ENCODE data around the gene MICAL2.

Gene MICAL2

GRCh38 chr11:12207384-12208150 lies 97.2 kb downstream of the MICAL2 start:
- in situ Hi-C loops (cut with HindIII; ENCODE audit: low pct_unique_long_range_greater_than_20kb, low sequenced_read_pairs): no loop called here
- DNase-seq (ENCODE audit: low read depth in 1 of 2, low spot score in 1 of 2): no peak
- no peak for TF ChIP-seq JUND (IDR thresholded peaks at IDR 0.05; ENCODE audit: low read depth)

DNA sequence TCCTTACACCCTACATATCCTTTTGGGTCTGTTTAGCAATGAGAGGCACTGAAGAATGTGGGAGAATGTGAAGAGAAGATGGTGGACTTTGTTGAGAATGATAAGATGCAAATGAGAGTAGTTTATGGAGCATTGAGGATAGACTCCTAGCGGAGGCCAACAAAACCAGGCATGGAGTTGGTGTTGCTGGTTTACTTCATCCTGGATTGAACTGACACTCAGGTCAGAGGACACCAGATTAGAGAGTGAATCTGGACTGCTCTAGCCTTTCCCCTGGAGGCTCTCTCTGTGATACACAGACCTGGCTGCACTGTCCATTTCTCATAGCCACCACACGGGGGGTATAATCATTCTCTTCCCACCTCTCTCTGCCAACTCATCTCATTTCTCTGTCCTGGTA lies 98.7 kb downstream of the MICAL2 start:
- DNase-seq (ENCODE audit: low read depth in 1 of 2, low spot score in 1 of 2): no peak
- in situ Hi-C loops (cut with HindIII; ENCODE audit: low pct_unique_long_range_greater_than_20kb, low sequenced_read_pairs): no loop called here
- no peak for TF ChIP-seq JUND (IDR thresholded peaks at IDR 0.05; ENCODE audit: low read depth)

DNA sequence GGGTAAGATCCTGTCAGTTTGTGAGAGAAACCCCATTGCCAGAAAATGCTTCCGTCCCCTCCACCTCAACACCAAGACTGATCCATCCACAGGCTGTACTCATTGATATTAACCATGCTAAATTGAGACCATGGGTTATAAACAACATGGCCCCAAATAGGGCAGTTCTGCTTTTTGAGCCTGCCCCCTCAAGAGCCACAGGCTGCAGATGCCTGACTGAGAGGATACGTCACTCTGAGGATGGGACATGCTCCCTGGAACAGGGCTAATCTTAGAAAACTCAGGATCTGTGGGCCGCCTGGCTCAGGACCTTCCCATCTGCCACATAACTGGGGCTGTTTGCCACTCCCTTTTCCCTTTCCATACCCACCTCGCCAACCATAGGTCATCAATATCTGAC lies 99.8 kb downstream of the MICAL2 start:
- in situ Hi-C loops (cut with HindIII; ENCODE audit: low pct_unique_long_range_greater_than_20kb, low sequenced_read_pairs): no loop called here
- TF ChIP-seq JUND (IDR thresholded peaks at IDR 0.05; ENCODE audit: low read depth): no peak
- DNase-seq (ENCODE audit: low read depth in 1 of 2, low spot score in 1 of 2): no peak

GRCh38 chr11:12211331-12212065 lies 101.1 kb downstream of the MICAL2 start:
- no peak for TF ChIP-seq JUND (IDR thresholded peaks at IDR 0.05; ENCODE audit: low read depth)
- no peak for DNase-seq (ENCODE audit: low read depth in 1 of 2, low spot score in 1 of 2)
- in situ Hi-C loops (cut with HindIII; ENCODE audit: low pct_unique_long_range_greater_than_20kb, low sequenced_read_pairs): no loop called here

DNA sequence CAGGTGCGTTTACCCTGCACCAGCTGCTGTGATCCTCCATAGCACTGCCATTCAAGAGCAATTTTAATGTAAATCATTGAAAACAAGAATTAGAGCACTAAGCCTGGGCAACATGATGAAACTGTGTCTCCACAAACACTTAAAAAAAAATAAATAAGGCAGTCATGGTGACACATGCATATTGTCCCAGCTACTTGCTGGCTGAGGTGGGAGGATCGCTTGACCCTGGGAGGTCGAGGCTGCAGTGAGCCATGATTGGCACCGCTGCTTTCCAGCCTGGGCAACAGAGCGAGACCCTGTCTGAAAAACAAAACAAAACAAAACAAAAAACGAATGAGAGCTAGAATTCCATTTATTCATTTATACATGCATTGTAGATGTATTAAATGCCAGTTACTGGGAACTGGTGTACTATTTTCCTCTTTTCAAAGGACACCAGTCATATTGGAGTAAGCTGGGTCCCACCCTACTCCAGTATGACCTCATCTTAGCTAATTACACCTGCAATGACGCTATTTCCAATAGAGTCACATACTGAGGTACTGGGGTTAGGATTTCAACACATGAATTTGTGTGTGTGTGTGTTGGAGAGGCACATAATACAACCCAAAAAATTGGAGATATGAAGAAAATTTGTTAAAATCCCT lies 101.9 kb downstream of the MICAL2 start:
- DNase-seq (ENCODE audit: low read depth in 1 of 2, low spot score in 1 of 2): no peak

GRCh38 chr11:12212821-12213185 lies 102.4 kb downstream of the MICAL2 start:
- TF ChIP-seq JUND (IDR thresholded peaks at IDR 0.05; ENCODE audit: low read depth): no peak
- DNase-seq (ENCODE audit: low read depth in 1 of 2, low spot score in 1 of 2): no peak
- in situ Hi-C loops (cut with HindIII; ENCODE audit: low pct_unique_long_range_greater_than_20kb, low sequenced_read_pairs): no loop called here

More for the DNA sequence above, 101.9 kb downstream of the MICAL2 start:
- TF ChIP-seq JUND (IDR thresholded peaks at IDR 0.05; ENCODE audit: low read depth): no peak
- in situ Hi-C loops (cut with HindIII; ENCODE audit: low pct_unique_long_range_greater_than_20kb, low sequenced_read_pairs): no loop called here

GRCh38 chr11:12213883-12214282 lies 103.5 kb downstream of the MICAL2 start:
- DNase-seq (ENCODE audit: low read depth in 1 of 2, low spot score in 1 of 2): no peak
- in situ Hi-C loops (cut with HindIII; ENCODE audit: low pct_unique_long_range_greater_than_20kb, low sequenced_read_pairs): no loop called here
- TF ChIP-seq JUND (IDR thresholded peaks at IDR 0.05; ENCODE audit: low read depth): no peak

GRCh38 chr11:12214751-12215150 lies 104.4 kb downstream of the MICAL2 start:
- DNase-seq (ENCODE audit: low read depth in 1 of 2, low spot score in 1 of 2): no peak
- in situ Hi-C loops (cut with HindIII; ENCODE audit: low pct_unique_long_range_greater_than_20kb, low sequenced_read_pairs): no loop called here
- TF ChIP-seq JUND (IDR thresholded peaks at IDR 0.05; ENCODE audit: low read depth): no peak

DNA sequence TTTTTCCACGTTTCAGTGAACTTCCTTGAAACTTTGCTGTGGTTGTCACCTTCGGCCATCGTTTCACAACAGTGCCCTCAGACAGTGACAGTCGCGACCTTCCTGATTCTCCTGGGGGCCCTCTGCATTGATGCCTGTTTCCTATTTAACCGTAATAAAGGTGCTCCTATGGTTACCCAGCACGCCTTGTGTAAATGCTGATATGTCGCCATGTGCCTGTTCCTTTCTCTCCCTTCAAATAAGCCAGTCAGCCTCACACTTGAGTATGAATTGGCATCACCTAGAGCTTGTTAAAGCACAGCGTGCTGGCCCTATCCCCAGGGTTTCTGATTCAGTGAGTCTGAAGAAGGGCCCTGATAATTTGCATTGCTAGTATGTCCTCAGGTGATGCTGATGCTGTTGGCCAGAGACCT lies 104.8 kb downstream of the MICAL2 start:
- in situ Hi-C loops (cut with HindIII; ENCODE audit: low pct_unique_long_range_greater_than_20kb, low sequenced_read_pairs): no loop called here
- TF ChIP-seq JUND (IDR thresholded peaks at IDR 0.05; ENCODE audit: low read depth): no peak
- no peak for DNase-seq (ENCODE audit: low read depth in 1 of 2, low spot score in 1 of 2)

DNA sequence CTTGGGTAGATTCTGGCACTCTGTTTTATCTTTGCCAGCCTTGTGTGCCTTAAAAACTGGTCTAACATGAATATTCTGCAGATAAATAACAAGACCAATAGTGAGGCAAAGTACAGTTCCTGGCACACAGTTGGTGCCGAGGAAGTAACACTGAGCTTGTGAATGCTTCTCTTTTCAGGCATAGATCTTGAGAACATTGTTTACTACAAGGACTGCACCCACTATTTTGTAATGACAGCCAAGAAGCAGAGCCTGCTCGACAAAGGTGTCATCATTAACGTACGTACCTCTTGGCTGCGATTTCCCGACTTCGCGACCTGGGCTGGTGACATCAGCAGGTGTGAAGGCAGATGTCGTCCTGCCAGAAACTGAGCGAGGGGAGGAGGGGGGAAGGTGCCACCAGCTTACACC lies 105.7 kb downstream of the MICAL2 start:
- no peak for DNase-seq (ENCODE audit: low read depth in 1 of 2, low spot score in 1 of 2)
- TF ChIP-seq JUND (IDR thresholded peaks at IDR 0.05; ENCODE audit: low read depth): no peak
- in situ Hi-C loops (cut with HindIII; ENCODE audit: low pct_unique_long_range_greater_than_20kb, low sequenced_read_pairs): no loop called here

GRCh38 chr11:12216671-12217374 lies 106.4 kb downstream of the MICAL2 start:
- in situ Hi-C loops (cut with HindIII; ENCODE audit: low pct_unique_long_range_greater_than_20kb, low sequenced_read_pairs): no loop called here
- TF ChIP-seq JUND (IDR thresholded peaks at IDR 0.05; ENCODE audit: low read depth): no peak
- DNase-seq (ENCODE audit: low read depth in 1 of 2, low spot score in 1 of 2): no peak

DNA sequence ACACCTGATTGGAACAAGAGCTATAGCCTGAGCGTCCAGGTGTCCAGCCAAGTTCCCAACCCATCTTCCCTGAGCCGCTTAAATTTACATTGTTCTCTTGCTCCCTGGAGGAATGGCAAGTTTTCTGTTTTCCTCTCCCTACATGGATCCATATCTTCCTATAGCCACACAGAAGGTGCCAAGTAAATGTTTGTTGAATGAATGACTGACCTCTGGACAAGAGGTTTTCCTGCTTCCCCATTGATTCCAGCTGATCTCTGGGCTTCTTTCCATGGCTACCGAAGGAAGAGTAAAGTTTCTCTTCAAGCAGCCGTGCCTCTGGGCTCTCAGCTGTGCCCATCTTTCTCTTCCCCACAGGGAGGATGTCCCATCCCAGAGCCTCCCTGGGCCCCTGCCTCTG lies 107.5 kb downstream of the MICAL2 start:
- in situ Hi-C loops (cut with HindIII; ENCODE audit: low pct_unique_long_range_greater_than_20kb, low sequenced_read_pairs): no loop called here
- DNase-seq (ENCODE audit: low read depth in 1 of 2, low spot score in 1 of 2): peak in 1 of 2 experiments; percentile 23
- TF ChIP-seq JUND (IDR thresholded peaks at IDR 0.05; ENCODE audit: low read depth): no peak

Measured in T47D (cell line).